Pancreas (tissue), 10 donors: ENCODE measurements around the gene IRX1. TPM values are rescaled to one million over a fixed set of nuclear protein-coding genes. Genes with fewer than 3 reads are reported as not detected.

Experiments
- ATAC-seq, 4 donors: fragments of 200-7000 bp; cut with Tn5 transposase; one replicate each; pipeline versions ENCODE4 v1.8.0 to v1.9.1; 2020; ENCODE audit warnings: mild to moderate bottlenecking in 4 of 4, moderate library complexity in 4 of 4
- DNase-seq, 6 donors: peaks; one replicate each; pipeline ENCODE4 v3.0.0-alpha.2; 2020
- FAIRE-seq: peaks from 2 replicates; lab custom pipeline; 2012; peaks lifted over from hg19 to GRCh38; lab: Jason Lieb, UNC
- H3K27ac ChIP-seq, 4 donors: fragments of 200-600 bp; sonication (generic); 1 replicate in 3 of 4; 2 replicates in 1 of 4; pipeline versions ENCODE4 v1.5.0 to v1.8.0; 2020
- H3K27me3 ChIP-seq, 4 donors: fragments of 200-600 bp; one replicate each; pipeline ENCODE4 v1.8.0; 2021
- H3K36me3 ChIP-seq, 3 donors: fragments of 200-600 bp; sonication (generic) in 1 of 3; one replicate each; pipeline versions ENCODE4 v1.5.0 to v1.8.0; 2020 to 2021
- H3K4me1 ChIP-seq, 3 donors: fragments of 200-600 bp; one replicate each; pipeline ENCODE4 v1.8.0; 2021
- H3K4me3 ChIP-seq, 4 donors: fragments of 200-600 bp; sonication (generic) in 2 of 4; one replicate each; pipeline versions ENCODE4 v1.5.0 to v1.8.0; 2020 to 2021
- H3K9me3 ChIP-seq, 4 donors: fragments of 200-600 bp; one replicate each; pipeline ENCODE4 v1.8.0; 2021
- CTCF ChIP-seq, 4 donors: fragments of 200-600 bp; sonication (generic) in 3 of 4; IDR thresholded peaks; one replicate each; pipeline versions ENCODE4 v1.5.0 to v1.8.0; 2021; ENCODE audit warnings: antibody characterized with exemption in 4 of 4
- WGBS, 2 donors: extraction: QIAGEN DNeasy Blood & Tissue Kit; methylation state at CpG; one replicate each; pipeline ENCODE4 v1.1.7; 2013; 5-methylcytosine and 5-hydroxymethylcytosine counted together
- intact Hi-C, 3 donors: fragments of 100-400 bp; cut with DNase I; formaldehyde crosslinking; loops; one replicate each; pipeline versions ENCODE4 v1.11.1 to v1.14.2; 2022
- polyA plus RNA-seq, 2 donors: library from polyadenylated mRNA; stranded (reverse); fragments of 200-250 nt; gene quantifications; one replicate each; pipeline ENCODE4 v1.2.3, GENCODE V29; 2013
- total RNA-seq, 6 donors: library from RNA; stranded (reverse); fragmentation: NEBNext Ultra II Directional in 4 of 6; extraction: Animal tissue kit (Norgen Biotek cat#: 25700) in 4 of 6; gene quantifications; one replicate each; pipeline versions ENCODE4 v1.2.1 to v1.2.4, GENCODE V29; 2021 to 2023
- donor health status: healthy with polysubstance abuse.
- donor health status: DM: no; HTN: no; CAD: no; lungs with moderate emphysema.
- donor health status: DM: no; HTN: no; CAD: no.
- donor health status: control.
- donor health status: control.
- donor health status: Bipolar disorder and iron deficiency.
- donor health status: DM: yes; HTN: yes; CAD: no.
- donor health status: DM: no; HTN: no; CAD: no.
- donor health status: DM: no; HTN: no; CAD: no.
- donor health status: DM: yes; HTN: yes; CAD: no.

Gene IRX1
- total and polyA plus RNA-seq, 8 donors = 0.09 to 3.4 (median 0.43) TPM; not detected in 1

DNA sequence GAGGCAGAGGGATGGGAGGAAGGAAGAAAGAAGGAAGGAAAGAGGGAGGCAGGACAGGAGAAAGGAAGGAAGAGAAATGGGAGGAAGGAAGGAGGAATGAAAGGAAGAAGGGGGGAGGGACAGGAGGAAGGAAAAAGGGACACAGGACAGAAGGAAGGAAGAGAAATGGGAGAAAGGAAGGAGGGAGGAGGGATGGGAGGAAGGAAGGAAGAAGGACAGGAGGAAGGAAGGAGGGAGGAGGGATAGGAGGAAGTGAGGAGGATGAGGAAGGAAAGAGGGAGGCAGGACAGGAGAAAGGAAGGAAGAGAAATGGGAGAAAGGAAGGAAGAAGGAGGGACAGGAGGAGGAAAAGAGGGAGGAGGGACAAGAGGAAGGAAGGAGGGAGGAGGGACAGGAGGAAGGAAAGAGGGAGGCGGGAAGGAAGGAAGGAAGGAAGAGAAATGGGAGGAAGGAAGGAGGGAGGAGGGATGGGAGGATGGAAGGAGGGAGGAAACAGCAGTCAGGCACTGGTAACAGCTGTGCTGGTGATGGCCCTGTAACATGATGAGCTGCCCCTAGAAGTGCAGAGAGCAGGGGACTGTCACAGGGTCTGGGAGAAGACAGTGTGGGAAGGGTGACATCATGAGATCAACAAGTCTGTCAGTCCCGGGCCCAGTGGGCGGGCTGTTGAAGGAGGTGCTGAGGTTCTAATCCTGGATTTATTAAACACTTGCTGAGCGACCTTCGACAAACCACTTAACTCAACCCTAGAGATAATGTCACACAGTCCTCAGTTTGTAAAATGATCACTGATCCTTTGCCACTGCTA lies 10.7 kb upstream of the IRX1 start:
- DNase-seq = no peak
- Histone ChIP-seq H3K4me1 (no peaks in the 10 kb centered on the region), H3K36me3 (no peaks in the 10 kb centered on the region), H3K27me3 (peaks cover 0 to 14% (median under 1%) of the 10 kb centered on the region in 4 donors), H3K27ac (no peak overlapping the region), H3K4me3 (no peak overlapping the region), H3K9me3 (no peaks in the 10 kb centered on the region)
- intact Hi-C loops = no loop called here
- no peak for FAIRE-seq
- no peak for ATAC-seq
- WGBS, 2 donors = 54 to 58% methylated on average over 5 of the region's 5 CpGs
- no peak for TF ChIP-seq CTCF (IDR thresholded peaks at IDR 0.05)

DNA sequence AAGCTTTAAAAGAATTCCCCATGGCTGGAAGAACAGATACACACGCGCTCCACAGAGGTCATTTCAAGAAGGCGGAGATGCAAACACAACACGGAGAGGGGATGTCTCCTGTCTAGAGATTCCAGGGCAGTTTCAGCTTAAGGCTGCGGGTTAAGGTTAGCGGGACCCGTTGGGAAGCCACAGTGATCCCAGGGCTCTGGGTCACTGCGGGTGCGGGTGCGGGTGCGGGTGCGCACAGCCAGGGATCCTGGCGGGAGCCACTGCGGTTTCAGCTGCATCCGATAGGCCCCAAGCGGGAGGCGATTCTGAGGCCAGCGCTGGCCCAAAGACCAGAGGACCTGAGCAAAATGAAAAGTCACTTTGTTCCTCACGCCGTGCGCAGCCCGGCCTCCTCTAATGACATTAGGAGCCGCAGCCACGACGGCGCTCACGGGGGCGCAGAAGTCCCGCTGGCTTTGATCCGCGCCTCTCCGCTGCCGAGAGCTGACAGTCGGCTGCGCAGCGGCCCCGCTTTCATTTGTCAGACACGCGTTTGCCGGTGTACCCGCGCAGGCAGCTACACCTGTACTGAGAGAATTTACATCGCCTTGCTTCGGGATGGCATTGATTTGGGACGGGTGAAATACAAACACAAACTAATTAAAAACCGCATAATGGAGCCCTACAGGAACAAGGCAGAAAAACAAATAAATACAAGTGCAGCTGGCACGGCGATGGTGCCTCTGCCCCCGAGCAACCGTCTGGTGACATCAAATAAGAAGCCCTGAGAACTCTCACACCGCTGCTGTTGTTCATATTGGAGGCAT lies 5.3 kb upstream of the IRX1 start:
- 2 to 3% methylated on average over 51 of the region's 51 CpGs for WGBS, 2 donors
- Histone ChIP-seq H3K36me3 (no peaks in the 10 kb centered on the region), H3K9me3 (no peaks in the 10 kb centered on the region), H3K4me1 (no peaks in the 10 kb centered on the region), H3K27me3 (peaks cover 0 to 34% (median 8%) of the 10 kb centered on the region in 4 donors), H3K4me3 (no peak overlapping the region), H3K27ac (no peak overlapping the region)
- no peak for TF ChIP-seq CTCF (IDR thresholded peaks at IDR 0.05)
- FAIRE-seq (no peak), ATAC-seq (no peak), DNase-seq (no peak)
- intact Hi-C loops = no loop called here

- intact Hi-C loops = no loop called here
- Histone ChIP-seq H3K9me3 (no peaks in the 10 kb centered on the region), H3K36me3 (no peaks in the 10 kb centered on the region), H3K4me1 (no peaks in the 10 kb centered on the region), H3K4me3 (no peak overlapping the region), H3K27me3 (peaks cover 0 to 35% (median 8%) of the 10 kb centered on the region in 4 donors), H3K27ac (no peak overlapping the region)
- ATAC-seq = no peak
- FAIRE-seq = no peak
- TF ChIP-seq CTCF (IDR thresholded peaks at IDR 0.05) = no peak
- 2 to 3% methylated on average over 74 to 79 of the region's 79 CpGs for WGBS, 2 donors
- peak in 1 of 6 donors; percentile 62 for DNase-seq
These were observed 4.4 kb upstream of the IRX1 start for GRCh38 chr5:3590967-3591900.

- Histone ChIP-seq H3K4me1 (no peaks in the 10 kb centered on the region), H3K27me3 (peaks cover 0 to 43% (median 8%) of the 10 kb centered on the region in 4 donors), H3K36me3 (no peaks in the 10 kb centered on the region), H3K9me3 (no peaks in the 10 kb centered on the region), H3K4me3 (no peak overlapping the region), H3K27ac (no peak overlapping the region)
- intact Hi-C loops = no loop called here
- no peak for TF ChIP-seq CTCF (IDR thresholded peaks at IDR 0.05)
- WGBS, 2 donors = 2 to 4% methylated on average over 22 of the region's 22 CpGs
- ATAC-seq = no peak
- peak in 1 of 6 donors; percentile 58 for DNase-seq
- FAIRE-seq = no peak
These were observed 3.3 kb upstream of the IRX1 start for GRCh38 chr5:3592298-3592697.
